Activated naive CD8-positive, alpha-beta T cell treated with anti-CD3 and anti-CD28 coated beads, Interleukin-2, amount 10 ng/mL, durations not matched to agents 7 days and 5 days (primary cell): ENCODE data around the gene PPDPF. TPM values are rescaled to one million over a fixed set of nuclear protein-coding genes. Genes with fewer than 3 reads are reported as not detected.
A peak's percentile ranks its signal among the peaks of the same experiment; 100 is the strongest.
"Not testable (repeated sequence)": the region's sequence is repeated elsewhere in the genome, so short reads cannot be mapped to it uniquely, and the experiment has no call there.

Source experiments
- ATAC-seq: fragments of 150-1000 bp; cut with Tn5 transposase; one replicate; pipeline ENCODE4 v1.10.0; 2021; ENCODE audit warnings: low read depth, moderate library complexity
- POLR2A ChIA-PET: fragments of 350-600 bp; sonication (Branson Sonifier 250); formaldehyde crosslinking; loops from one replicate; lab custom pipeline; 2021; ENCODE audit warnings: antibody characterized with exemption; lab: Charles Lee
- DNase-seq: peaks from one replicate; pipeline ENCODE4 v3.0.0; 2021
- H3K27ac Mint-ChIP-seq: one replicate; pipeline ENCODE4 v1.8.0; 2022; ENCODE audit warnings: mild to moderate bottlenecking, mixed read lengths
- H3K27me3 Mint-ChIP-seq: one replicate; pipeline ENCODE4 v1.8.0; 2022; ENCODE audit warnings: mild to moderate bottlenecking, moderate library complexity, mixed read lengths
- H3K36me3 Mint-ChIP-seq: one replicate; pipeline ENCODE4 v1.8.0; 2021; ENCODE audit warnings: mild to moderate bottlenecking, mixed read lengths
- H3K4me1 Mint-ChIP-seq: one replicate; pipeline ENCODE4 v1.8.0; 2021; ENCODE audit warnings: mixed read lengths
- H3K4me3 Mint-ChIP-seq: one replicate; pipeline ENCODE4 v1.8.0; 2022; ENCODE audit warnings: mild to moderate bottlenecking, moderate library complexity, mixed read lengths
- H3K9me3 Mint-ChIP-seq: one replicate; pipeline ENCODE4 v1.8.0; 2021; ENCODE audit warnings: mixed read lengths
- total RNA-seq, 2 experiments: library from RNA; stranded (reverse); gene quantifications; one replicate each; pipeline ENCODE4 v1.2.3, GENCODE V29; 2021

Gene PPDPF
- total RNA-seq, 2 experiments from 2014 or later = 242 to 248 TPM

- Mint-ChIP-seq H3K36me3 (peaks cover 7% of the 10 kb centered on the region), H3K4me1 (peaks cover 13% of the 10 kb centered on the region), H3K27me3 (no peaks in the 10 kb centered on the region), H3K4me3 (peak overlapping the region; percentile 64), H3K27ac (peak overlapping the region; percentile 78), H3K9me3 (no peaks in the 10 kb centered on the region)
- POLR2A ChIA-PET = interaction anchor here (1.0 to 5.2 kb wide), 8 partner anchors 10 to 90 kb away, joined by 3 to 31 read pairs (median 5); partner anchors contain the start of genes FNDC11, GMEB2, PPDPF and PTK6
- DNase-seq (no peak), ATAC-seq (peak; percentile 18)
These were observed 47.8 kb downstream of the PPDPF start for GRCh38 chr20:63568170-63568981.

- no peak for ATAC-seq
- Mint-ChIP-seq H3K36me3 (peaks cover 8% of the 10 kb centered on the region), H3K27ac (peak overlapping the region; percentile 58), H3K27me3 (no peaks in the 10 kb centered on the region), H3K4me3 (peak overlapping the region; percentile 44), H3K4me1 (peaks cover 13% of the 10 kb centered on the region), H3K9me3 (no peaks in the 10 kb centered on the region)
- DNase-seq = no peak
- POLR2A ChIA-PET = interaction anchor here (1.0 to 5.2 kb wide), 6 partner anchors 9 to 58 kb away, joined by 3 to 31 read pairs (median 5); partner anchors contain the start of genes FNDC11, GMEB2, PPDPF and PTK6
These were observed 48.7 kb downstream of the PPDPF start for GRCh38 chr20:63568986-63569949.

DNA sequence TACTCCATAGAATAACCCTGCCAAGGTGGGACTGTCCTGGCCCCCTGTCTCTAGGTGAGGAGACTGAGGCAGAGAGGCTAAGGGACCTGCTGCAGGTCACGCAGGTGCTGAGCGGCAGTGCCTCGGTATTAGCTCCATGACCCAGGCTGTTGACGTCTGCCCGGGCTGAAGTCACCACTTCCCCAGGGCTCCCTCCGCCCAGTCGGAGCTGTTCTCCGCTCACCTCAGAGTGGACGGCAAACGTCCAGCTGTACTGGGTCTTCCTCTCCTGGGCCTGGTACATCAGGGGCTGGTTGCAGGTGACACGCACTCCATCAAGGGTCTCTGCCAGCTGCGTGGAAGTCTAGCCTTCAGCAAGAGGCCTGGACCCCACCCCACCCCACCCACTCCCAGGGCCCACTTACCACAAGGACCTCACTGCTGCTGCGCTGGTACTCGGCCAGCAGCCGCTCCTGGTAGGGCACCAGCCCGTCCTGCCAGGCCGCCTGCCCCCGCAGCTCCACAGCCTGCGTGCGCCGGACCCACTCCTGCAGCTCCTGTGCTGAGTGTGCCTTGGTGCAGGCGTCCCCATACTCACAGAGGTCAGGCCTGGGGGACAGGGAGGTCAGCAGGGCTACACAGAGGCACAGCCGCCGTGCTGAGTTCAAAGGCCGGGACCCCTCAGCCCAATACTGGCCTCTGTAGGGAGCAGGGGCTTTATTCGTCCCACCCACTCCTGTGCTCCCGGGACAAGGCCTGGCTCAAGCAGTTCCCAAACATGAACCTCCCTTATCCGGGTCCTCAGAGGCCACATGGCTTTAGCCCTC lies 49.9 kb downstream of the PPDPF start:
- Mint-ChIP-seq H3K27me3 (peaks cover under 1% of the 10 kb centered on the region), H3K4me1 (peaks cover 13% of the 10 kb centered on the region), H3K4me3 (no peak overlapping the region), H3K27ac (no peak overlapping the region), H3K36me3 (peaks cover 7% of the 10 kb centered on the region), H3K9me3 (no peaks in the 10 kb centered on the region)
- DNase-seq = peak; percentile 38
- POLR2A ChIA-PET = interaction anchor here (1.0 kb wide), 1 partner anchor 49 kb away, joined by 3 read pairs; no protein-coding TSS in a partner anchor
- no peak for ATAC-seq

DNA sequence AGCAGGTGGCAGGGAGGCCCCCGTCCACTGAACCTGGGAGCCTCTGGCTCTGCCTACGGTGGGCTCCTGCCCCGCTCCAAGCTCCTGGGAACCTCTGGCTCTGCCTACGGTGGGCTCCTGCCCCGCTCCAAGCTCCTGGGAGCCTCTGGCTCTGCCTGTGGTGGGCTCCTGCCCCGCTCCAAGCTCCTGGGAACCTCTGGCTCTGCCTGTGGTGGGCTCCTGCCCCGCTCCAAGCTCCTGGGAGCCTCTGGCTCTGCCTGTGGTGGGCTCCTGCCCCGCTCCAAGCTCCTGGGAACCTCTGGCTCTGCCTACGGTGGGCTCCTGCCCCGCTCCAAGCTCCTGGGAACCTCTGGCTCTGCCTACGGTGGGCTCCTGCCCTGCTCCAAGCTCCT lies 50.5 kb downstream of the PPDPF start:
- H3K4me3 Mint-ChIP-seq, DNase-seq, H3K27ac Mint-ChIP-seq, H3K36me3 Mint-ChIP-seq, H3K9me3 Mint-ChIP-seq, H3K27me3 Mint-ChIP-seq, ATAC-seq: not testable (repeated sequence)
- POLR2A ChIA-PET = interaction anchor here (1.0 kb wide), 1 partner anchor 50 kb away, joined by 3 read pairs; no protein-coding TSS in a partner anchor
- peaks cover 13% of the 10 kb centered on the region for H3K4me1 Mint-ChIP-seq

Other genes starting within 250 kb of the PPDPF start
- 10 to 100 TPM; 86.1 to 87.6 TPM for gene ARFGAP1, start 248.0 kb upstream of the PPDPF start, total RNA-seq
- under 1 TPM in 1 of 2 experiments, not detected in 1; 0.26 TPM for gene COL20A1, start 227.6 kb upstream of the PPDPF start, total RNA-seq
- gene CHRNA4, start 159.4 kb upstream of the PPDPF start, total RNA-seq = not detected
- under 1 TPM; 0.19 to 0.37 TPM for gene KCNQ2, start 48.1 kb upstream of the PPDPF start, total RNA-seq
- gene EEF1A2, start 21.7 kb upstream of the PPDPF start, total RNA-seq = under 1 TPM in 1 of 2 experiments, not detected in 1; 0.26 TPM
- under 1 TPM; 0.11 to 0.31 TPM for gene PTK6, start 16.6 kb downstream of the PPDPF start, total RNA-seq
- not detected for gene SRMS, start 27.0 kb downstream of the PPDPF start, total RNA-seq
- gene FNDC11, start 33.4 kb downstream of the PPDPF start, total RNA-seq = under 1 TPM; 0.48 to 0.55 TPM
- gene HELZ2, start 53.5 kb downstream of the PPDPF start, total RNA-seq = 100 to 1,000 TPM; 118 to 128 TPM
- 10 to 100 TPM; 20.5 to 21.6 TPM for gene GMEB2, start 106.3 kb downstream of the PPDPF start, total RNA-seq
- 10 to 100 TPM; 42.1 to 45.6 TPM for gene STMN3, start 132.7 kb downstream of the PPDPF start, total RNA-seq
- 10 to 100 TPM; 41.3 to 41.5 TPM for gene RTEL1, start 137.5 kb downstream of the PPDPF start, total RNA-seq
- not detected for gene TNFRSF6B, start 175.9 kb downstream of the PPDPF start, total RNA-seq
- gene ARFRP1, start 187.2 kb downstream of the PPDPF start, total RNA-seq = 10 to 100 TPM; 68.8 to 73.1 TPM
- 10 to 100 TPM; 43.0 to 44.5 TPM for gene ZGPAT, start 187.3 kb downstream of the PPDPF start, total RNA-seq
- gene LIME1, start 215.9 kb downstream of the PPDPF start, total RNA-seq = 100 to 1,000 TPM; 144 to 159 TPM
- 100 to 1,000 TPM; 128 to 134 TPM for gene SLC2A4RG, start 219.0 kb downstream of the PPDPF start, total RNA-seq